ENCODE data around the gene KIAA1671.

GRCh38 chr22:25160120-25160996 is 207.8 kb downstream of the KIAA1671 start:
- TF ChIP-seq CTCF (IDR thresholded peaks at IDR 0.05) (no peak), POLR2A (IDR thresholded peaks at IDR 0.05) (no peak)

All from breast epithelium (tissue), 3 donors.